HG03025 (cell line): ENCODE data around the gene RBM33.

ENCODE experiments used
- ATAC-seq: cut with Tn5 transposase; IDR thresholded peaks from one replicate; pipeline ENCODE4 v1.9.1; 2021; ENCODE audit warnings: mild to moderate bottlenecking, moderate library complexity; ENCODE audit not compliant: unreplicated experiment, low FRiP score

The RBM33 gene

GRCh38 chr7:155721056-155721455 is 76.6 kb downstream of the RBM33 start:
- ATAC-seq, result no peak

GRCh38 chr7:155722118-155722517 is 77.7 kb downstream of the RBM33 start:
- ATAC-seq, result peak; percentile 45

- ATAC-seq, result no peak
Measured at GRCh38 chr7:155722936-155723335, 78.5 kb downstream of the RBM33 start.

- no peak for ATAC-seq
Measured at GRCh38 chr7:155724327-155725005, 80.0 kb downstream of the RBM33 start.

GRCh38 chr7:155725006-155725355 is 80.5 kb downstream of the RBM33 start:
- ATAC-seq, result no peak

- ATAC-seq, result no peak
Measured at GRCh38 chr7:155727616-155728015, 83.2 kb downstream of the RBM33 start.

GRCh38 chr7:155728116-155728515 is 83.7 kb downstream of the RBM33 start:
- no peak for ATAC-seq

GRCh38 chr7:155729847-155730246 is 85.4 kb downstream of the RBM33 start:
- ATAC-seq, result no peak

- ATAC-seq, result no peak
Measured at GRCh38 chr7:155731380-155731779, 86.9 kb downstream of the RBM33 start.

- no peak for ATAC-seq
Measured at GRCh38 chr7:155731871-155732270, 87.4 kb downstream of the RBM33 start.

GRCh38 chr7:155732286-155732685 is 87.8 kb downstream of the RBM33 start:
- ATAC-seq, result no peak

GRCh38 chr7:155733582-155734444 is 89.4 kb downstream of the RBM33 start:
- ATAC-seq, result no peak

GRCh38 chr7:155734445-155734809 is 90.0 kb downstream of the RBM33 start:
- no peak for ATAC-seq

GRCh38 chr7:155735442-155736115 is 91.1 kb downstream of the RBM33 start:
- ATAC-seq, result no peak

GRCh38 chr7:155737590-155737989 is 93.1 kb downstream of the RBM33 start:
- no peak for ATAC-seq

GRCh38 chr7:155738104-155738503 is 93.6 kb downstream of the RBM33 start:
- no peak for ATAC-seq

GRCh38 chr7:155738652-155739537 is 94.4 kb downstream of the RBM33 start:
- ATAC-seq, result no peak

GRCh38 chr7:155739538-155740143 is 95.2 kb downstream of the RBM33 start:
- ATAC-seq, result no peak

GRCh38 chr7:155741082-155741481 is 96.6 kb downstream of the RBM33 start:
- ATAC-seq, result no peak

GRCh38 chr7:155741805-155742204 is 97.3 kb downstream of the RBM33 start:
- ATAC-seq, result peak; percentile 68
